Thyroid gland (tissue), 4 donors: ENCODE data around the gene LRRC34. TPM values are rescaled to one million over a fixed set of nuclear protein-coding genes. Genes with fewer than 3 reads are reported as not detected.
A peak's percentile ranks its signal among the peaks of the same experiment; 100 is the strongest.

ENCODE experiments used
- DNase-seq, 2 donors: peaks; one replicate each; pipeline ENCODE4 v3.0.0-alpha.2; 2019
- H3K27ac ChIP-seq, 3 donors: fragments of 200-600 bp; sonication (generic); 1 replicate in 2 of 3; 2 replicates in 1 of 3; pipeline ENCODE4 v1.5.1; 2016 to 2019; ENCODE audit warnings: mild to moderate bottlenecking in 1 of 3, moderate library complexity in 1 of 3
- H3K27me3 ChIP-seq: fragments of 200-600 bp; sonication (generic); one replicate; pipeline ENCODE4 v1.5.1; 2019
- H3K36me3 ChIP-seq, 2 donors: fragments of 200-600 bp; sonication (generic); one replicate each; pipeline ENCODE4 v1.5.1; 2016 to 2019
- H3K4me1 ChIP-seq, 2 donors: fragments of 200-600 bp; sonication (generic); one replicate each; pipeline ENCODE4 v1.5.1; 2017 to 2019
- H3K4me3 ChIP-seq, 3 donors: fragments of 200-600 bp; sonication (generic); replicated peaks in 1 of 3; 1 replicate in 2 of 3; 2 replicates in 1 of 3; pipeline ENCODE4 v1.5.1; 2016; ENCODE audit warnings: mild to moderate bottlenecking in 1 of 3
- H3K9me3 ChIP-seq: fragments of 200-600 bp; sonication (generic); one replicate; pipeline ENCODE4 v1.5.1; 2017
- POLR2A ChIP-seq, 2 donors: fragments of 450-650 bp; IDR thresholded peaks; one replicate each; pipeline ENCODE4 v1.6.1; 2017; ENCODE audit warnings: antibody characterized with exemption in 2 of 2, mild to moderate bottlenecking in 2 of 2, moderate library complexity in 1 of 2
- whole genome bisulfite sequencing, 2 donors: methylation state at CpG; one replicate each; pipeline ENCODE4 v1.1.5; 2017; 5-methylcytosine and 5-hydroxymethylcytosine counted together
- intact Hi-C: fragments of 100-400 bp; cut with DNase I; formaldehyde crosslinking; loops from one replicate; pipeline ENCODE4 v1.15.1; 2023
- total RNA-seq, 4 donors: library from RNA; depleted of rRNA; stranded (reverse); fragments of >200 nt; gene quantifications; one replicate each; pipeline ENCODE4 v1.2.3, GENCODE V29; 2016
- TF ChIP-seq, protein P1 (sequence below), 6 experiments: fragments of 200-600 bp in 3 of 6; fragments of 450-650 bp in 3 of 6; sonication (generic) in 3 of 6; IDR thresholded peaks; one replicate each; pipeline ENCODE4 v1.5.1; 2016 to 2019; ENCODE audit warnings: antibody characterized with exemption in 6 of 6, mild to moderate bottlenecking in 2 of 6, inconsistent platforms in 1 of 6, moderate library complexity in 1 of 6

LRRC34 gene
- total RNA-seq, 4 donors from 2014 or later: 2.9 to 6.6 (median 5.1) TPM

DNA sequence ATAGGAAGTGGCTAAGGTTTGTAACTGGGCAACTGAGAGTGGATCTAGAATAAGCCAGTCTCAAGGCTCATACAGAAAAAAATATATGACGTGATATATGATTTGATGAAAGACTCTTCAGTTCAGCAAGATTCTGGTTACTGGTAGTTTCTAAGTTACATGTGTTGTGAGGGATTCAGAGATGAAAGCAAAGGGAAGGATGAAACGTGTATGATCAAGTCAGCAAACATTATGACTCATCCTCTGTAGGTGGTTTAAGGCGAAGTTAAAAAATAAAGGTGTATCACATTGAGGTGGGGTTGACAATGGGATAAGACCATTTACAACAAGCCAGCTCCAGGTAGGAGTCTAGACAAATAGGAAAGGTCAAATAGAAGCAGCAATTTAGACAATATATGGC is 64.0 kb downstream of the LRRC34 start:
- no peak for DNase-seq
- intact Hi-C loops: loop anchor here (10.0 kb wide), 1 partner anchor 74 kb away; no protein-coding TSS in a partner anchor
- H3K27me3 ChIP-seq: peaks cover 6% of the 10 kb centered on the region
- TF ChIP-seq, protein P1, sequence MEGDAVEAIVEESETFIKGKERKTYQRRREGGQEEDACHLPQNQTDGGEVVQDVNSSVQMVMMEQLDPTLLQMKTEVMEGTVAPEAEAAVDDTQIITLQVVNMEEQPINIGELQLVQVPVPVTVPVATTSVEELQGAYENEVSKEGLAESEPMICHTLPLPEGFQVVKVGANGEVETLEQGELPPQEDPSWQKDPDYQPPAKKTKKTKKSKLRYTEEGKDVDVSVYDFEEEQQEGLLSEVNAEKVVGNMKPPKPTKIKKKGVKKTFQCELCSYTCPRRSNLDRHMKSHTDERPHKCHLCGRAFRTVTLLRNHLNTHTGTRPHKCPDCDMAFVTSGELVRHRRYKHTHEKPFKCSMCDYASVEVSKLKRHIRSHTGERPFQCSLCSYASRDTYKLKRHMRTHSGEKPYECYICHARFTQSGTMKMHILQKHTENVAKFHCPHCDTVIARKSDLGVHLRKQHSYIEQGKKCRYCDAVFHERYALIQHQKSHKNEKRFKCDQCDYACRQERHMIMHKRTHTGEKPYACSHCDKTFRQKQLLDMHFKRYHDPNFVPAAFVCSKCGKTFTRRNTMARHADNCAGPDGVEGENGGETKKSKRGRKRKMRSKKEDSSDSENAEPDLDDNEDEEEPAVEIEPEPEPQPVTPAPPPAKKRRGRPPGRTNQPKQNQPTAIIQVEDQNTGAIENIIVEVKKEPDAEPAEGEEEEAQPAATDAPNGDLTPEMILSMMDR (IDR thresholded peaks at IDR 0.05): no peak
- TF ChIP-seq POLR2A (IDR thresholded peaks at IDR 0.05): no peak
- 84 to 85% methylated on average over 3 of the region's 3 CpGs for WGBS, 2 donors
- no peak overlapping the region for H3K27ac ChIP-seq
- H3K4me3 ChIP-seq: no peak overlapping the region
- no peaks in the 10 kb centered on the region for H3K36me3 ChIP-seq
- H3K4me1 ChIP-seq: no peaks in the 10 kb centered on the region
- H3K9me3 ChIP-seq: no peaks in the 10 kb centered on the region

GRCh38 chr3:169746924-169747323 is 65.8 kb downstream of the LRRC34 start:
- peaks cover 6% of the 10 kb centered on the region for H3K27me3 ChIP-seq
- no peaks in the 10 kb centered on the region for H3K36me3 ChIP-seq
- no peak for TF ChIP-seq POLR2A (IDR thresholded peaks at IDR 0.05)
- TF ChIP-seq, protein P1 (IDR thresholded peaks at IDR 0.05): no peak
- H3K4me3 ChIP-seq: no peak overlapping the region
- intact Hi-C loops: loop anchor here (10.0 kb wide), 1 partner anchor 72 kb away; no protein-coding TSS in a partner anchor
- H3K27ac ChIP-seq: no peak overlapping the region
- H3K9me3 ChIP-seq: no peaks in the 10 kb centered on the region
- no peak for DNase-seq
- 74 to 75% methylated on average over 6 of the region's 6 CpGs for WGBS, 2 donors
- no peaks in the 10 kb centered on the region for H3K4me1 ChIP-seq

GRCh38 chr3:169744366-169745054 is 68.2 kb downstream of the LRRC34 start:
- H3K27ac ChIP-seq: no peak overlapping the region
- TF ChIP-seq, protein P1 (IDR thresholded peaks at IDR 0.05): peak in 4 of 6 experiments; percentile 11 to 73 (median 58)
- TF ChIP-seq POLR2A (IDR thresholded peaks at IDR 0.05): no peak
- WGBS, 2 donors: 85 to 88% methylated on average over 1 of the region's 1 CpG
- no peaks in the 10 kb centered on the region for H3K27me3 ChIP-seq
- H3K4me3 ChIP-seq: no peak overlapping the region
- H3K9me3 ChIP-seq: no peaks in the 10 kb centered on the region
- intact Hi-C loops: loop anchor here (10.0 kb wide), 1 partner anchor 70 kb away; no protein-coding TSS in a partner anchor
- DNase-seq: no peak
- no peaks in the 10 kb centered on the region for H3K36me3 ChIP-seq
- H3K4me1 ChIP-seq: no peaks in the 10 kb centered on the region

Other genes starting within 250 kb of the LRRC34 start
- 10 to 100 TPM in 1 of 4 donors, 1 to 10 TPM in 3; 3.2 to 16.0 (median 6.8) TPM for gene MECOM, start 149.2 kb downstream of the LRRC34 start, total RNA-seq
- 100 to 1,000 TPM in 3 of 4 donors, 10 to 100 TPM in 1; 83.6 to 291 (median 166) TPM for gene TERC, start 47.8 kb downstream of the LRRC34 start, total RNA-seq
- 1 to 10 TPM; 2.0 to 3.3 (median 3.0) TPM for gene ACTRT3, start 43.3 kb downstream of the LRRC34 start, total RNA-seq
- gene MYNN, start 39.5 kb downstream of the LRRC34 start, total RNA-seq: 10 to 100 TPM; 19.4 to 25.0 (median 21.3) TPM
- gene LRRIQ4, start within 50 bp of the LRRC34 start, total RNA-seq: under 1 TPM in 1 of 4 donors, not detected in 3; 0.29 TPM
- not detected for gene LRRC31, start 57.0 kb upstream of the LRRC34 start, total RNA-seq
- not detected for gene SAMD7, start 98.7 kb upstream of the LRRC34 start, total RNA-seq
- gene SEC62, start 153.9 kb upstream of the LRRC34 start, total RNA-seq: 100 to 1,000 TPM in 2 of 4 donors, 10 to 100 TPM in 2; 90.9 to 124 (median 104) TPM
- gene GPR160, start 225.1 kb upstream of the LRRC34 start, total RNA-seq: 10 to 100 TPM in 2 of 4 donors, 1 to 10 TPM in 2; 9.3 to 17.5 (median 10.1) TPM